Stimulated activated CD8-positive, alpha-beta memory T cell treated with anti-CD3 and anti-CD28 coated beads, Interleukin-4, amount 100 ng/mL, for 24 hours (primary cell): ENCODE data around the gene TMEM229B.

Experiments
- DNase-seq: peaks from one replicate; pipeline ENCODE4 v3.0.0-alpha.2; 2020; ENCODE audit warnings: low read depth

The TMEM229B gene

GRCh38 chr14:67487937-67488893, at the start of gene TMEM229B:
Gene TMEM229B, minus strand, starts transcription at chr14:67488721. Its CDS starts 14,798 bp downstream, at chr14:67473923.
- peak; percentile 55 for DNase-seq

GRCh38 chr14:67537736-67538135, 49.2 kb upstream of the TMEM229B start:
- DNase-seq: no peak

GRCh38 chr14:67536087-67536486, 47.6 kb upstream of the TMEM229B start:
- no peak for DNase-seq

- no peak for DNase-seq
Measured at GRCh38 chr14:67533754-67534085, 45.2 kb upstream of the TMEM229B start.

- DNase-seq: peak; percentile 42
Measured at GRCh38 chr14:67532998-67533753, 44.7 kb upstream of the TMEM229B start, which contains the start of gene PLEKHH1. Gene PLEKHH1, plus strand, starts transcription at chr14:67533290. Its CDS starts 8,578 bp downstream, at chr14:67541868.

GRCh38 chr14:67532606-67532997, 44.1 kb upstream of the TMEM229B start:
- no peak for DNase-seq

GRCh38 chr14:67529947-67530935, 41.7 kb upstream of the TMEM229B start:
- no peak for DNase-seq

- DNase-seq: no peak
Measured at GRCh38 chr14:67528276-67528675, 39.8 kb upstream of the TMEM229B start.

- DNase-seq: no peak
Measured at GRCh38 chr14:67527756-67528155, 39.2 kb upstream of the TMEM229B start.

- no peak for DNase-seq
Measured at GRCh38 chr14:67526676-67527459, 38.3 kb upstream of the TMEM229B start.

GRCh38 chr14:67526181-67526580, 37.7 kb upstream of the TMEM229B start:
- DNase-seq: no peak

- no peak for DNase-seq
Measured at GRCh38 chr14:67525389-67525788, 36.9 kb upstream of the TMEM229B start.

- DNase-seq: no peak
Measured at GRCh38 chr14:67524634-67524963, 36.1 kb upstream of the TMEM229B start.

- no peak for DNase-seq
Measured at GRCh38 chr14:67523764-67524633, 35.5 kb upstream of the TMEM229B start.

- no peak for DNase-seq
Measured at GRCh38 chr14:67522270-67522669, 33.7 kb upstream of the TMEM229B start.

- no peak for DNase-seq
Measured at GRCh38 chr14:67520482-67520881, 32.0 kb upstream of the TMEM229B start.

GRCh38 chr14:67519406-67519805, 30.9 kb upstream of the TMEM229B start:
- DNase-seq: no peak

GRCh38 chr14:67517083-67517482, 28.6 kb upstream of the TMEM229B start:
- no peak for DNase-seq

- DNase-seq: no peak
Measured at GRCh38 chr14:67516676-67517075, 28.2 kb upstream of the TMEM229B start.
